Retinal pigment epithelial cell (primary cell): ENCODE measurements around the gene PPP1R7.

Source experiments
- DNase-seq: peaks from one replicate; pipeline ENCODE4 v3.0.0-alpha.2; 2010; ENCODE audit warnings: low read depth
- H3K4me3 ChIP-seq: 2 replicates; pipeline ENCODE4 v1.5.1; 2011; ENCODE audit warnings: mild to moderate bottlenecking, low read length, control low read depth, moderate library complexity
- CTCF ChIP-seq: conservative IDR thresholded peaks from 2 replicates; pipeline ENCODE4 v1.5.1; 2011; ENCODE audit warnings: low read depth, low read length, control low read depth, inconsistent platforms

The PPP1R7 gene

GRCh38 chr2:241188361-241189092, 38.3 kb downstream of the PPP1R7 start, which contains the start of gene ANO7:
ANO7 (plus strand) TSS chr2:241188677; CDS start chr2:241190064, 1,387 bp downstream.
- no peak for DNase-seq
- TF ChIP-seq CTCF = no peak
- H3K4me3 ChIP-seq = no peak within 1 kb of the TSS

- no peak for TF ChIP-seq CTCF
- DNase-seq = no peak
Observed at GRCh38 chr2:241189093-241189855, 39.0 kb downstream of the PPP1R7 start.

GRCh38 chr2:241189856-241190201, 39.6 kb downstream of the PPP1R7 start:
- no peak for TF ChIP-seq CTCF
- no peak overlapping the region for H3K4me3 ChIP-seq
- DNase-seq = no peak

More at GRCh38 chr2:241189093-241189855, 39.0 kb downstream of the PPP1R7 start:
- no peak overlapping the region for H3K4me3 ChIP-seq

GRCh38 chr2:241190291-241190981, 40.2 kb downstream of the PPP1R7 start:
- no peak for DNase-seq
- H3K4me3 ChIP-seq = no peak overlapping the region
- no peak for TF ChIP-seq CTCF

GRCh38 chr2:241191081-241191480, 40.8 kb downstream of the PPP1R7 start:
- no peak for DNase-seq
- TF ChIP-seq CTCF = no peak
- H3K4me3 ChIP-seq = no peak overlapping the region

GRCh38 chr2:241193271-241193670, 43.0 kb downstream of the PPP1R7 start:
- TF ChIP-seq CTCF = no peak
- no peak for DNase-seq
- H3K4me3 ChIP-seq = no peak overlapping the region
